ENCODE results near the gene PDE11A.

DNA sequence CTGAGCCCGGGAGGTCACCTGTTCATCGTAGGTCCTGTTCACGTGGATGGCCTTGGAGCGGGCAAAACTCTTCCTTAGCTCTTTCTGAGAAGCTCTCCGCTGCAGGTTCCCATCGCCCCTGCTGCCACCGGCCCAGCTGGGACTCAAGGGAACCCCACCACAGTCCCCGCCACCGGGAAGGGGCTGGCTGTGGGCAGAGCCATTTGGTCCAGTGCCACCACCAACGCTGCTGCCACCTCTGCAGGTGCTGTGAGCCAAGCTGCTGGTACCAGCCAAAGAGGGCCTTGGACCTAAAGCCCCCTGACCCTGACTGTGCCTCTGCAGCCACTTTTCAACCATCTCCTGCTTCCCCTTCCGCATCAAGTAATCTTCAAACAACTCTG, 586 bp downstream of the PDE11A start:
- TF ChIP-seq POLR2A (IDR thresholded peaks at IDR 0.05) = no peak
- TF ChIP-seq, protein P1, sequence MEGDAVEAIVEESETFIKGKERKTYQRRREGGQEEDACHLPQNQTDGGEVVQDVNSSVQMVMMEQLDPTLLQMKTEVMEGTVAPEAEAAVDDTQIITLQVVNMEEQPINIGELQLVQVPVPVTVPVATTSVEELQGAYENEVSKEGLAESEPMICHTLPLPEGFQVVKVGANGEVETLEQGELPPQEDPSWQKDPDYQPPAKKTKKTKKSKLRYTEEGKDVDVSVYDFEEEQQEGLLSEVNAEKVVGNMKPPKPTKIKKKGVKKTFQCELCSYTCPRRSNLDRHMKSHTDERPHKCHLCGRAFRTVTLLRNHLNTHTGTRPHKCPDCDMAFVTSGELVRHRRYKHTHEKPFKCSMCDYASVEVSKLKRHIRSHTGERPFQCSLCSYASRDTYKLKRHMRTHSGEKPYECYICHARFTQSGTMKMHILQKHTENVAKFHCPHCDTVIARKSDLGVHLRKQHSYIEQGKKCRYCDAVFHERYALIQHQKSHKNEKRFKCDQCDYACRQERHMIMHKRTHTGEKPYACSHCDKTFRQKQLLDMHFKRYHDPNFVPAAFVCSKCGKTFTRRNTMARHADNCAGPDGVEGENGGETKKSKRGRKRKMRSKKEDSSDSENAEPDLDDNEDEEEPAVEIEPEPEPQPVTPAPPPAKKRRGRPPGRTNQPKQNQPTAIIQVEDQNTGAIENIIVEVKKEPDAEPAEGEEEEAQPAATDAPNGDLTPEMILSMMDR (IDR thresholded peaks at IDR 0.05) = no peak

Data from tibial nerve (tissue), 3 donors.